SU-DHL-6 (cell line): ENCODE results near the gene MPEG1.

Experiments
- CTCF ChIP-seq: fragments of 200-600 bp; sonication (generic); IDR thresholded peaks from one replicate; pipeline ENCODE4 v1.5.1; 2017; ENCODE audit warnings: antibody characterized with exemption, mild to moderate bottlenecking, low read length, moderate library complexity; ENCODE audit not compliant: insufficient read depth, poor library complexity, severe bottlenecking
- EZH2phosphoT487 ChIP-seq: fragments of 200-600 bp; sonication (generic), shearing (Covaris generic); conservative IDR thresholded peaks from 2 replicates; pipeline ENCODE4 v1.6.1; 2018; ENCODE audit warnings: mild to moderate bottlenecking, antibody characterized with exemption, low read length, moderate library complexity, mixed read lengths

GRCh38 chr11:59219836-59220235 is 7.1 kb upstream of the MPEG1 start:
- TF ChIP-seq CTCF (no peak), EZH2phosphoT487 (no peak)
